Stimulated activated naive B cell treated with anti-CD40 and anti-IgM and Interleukin-4, amounts not matched to agents 10 μg/mL and 1 μg/mL and 100 μg/mL, for 72 hours (primary cell): ENCODE measurements around the gene NUP62.
A peak's percentile ranks its signal among the peaks of the same experiment; 100 is the strongest.

Experiments
- ATAC-seq, 2 donors: fragments of 150-1000 bp; cut with Tn5 transposase; replicated peaks; 2 replicates each; pipeline ENCODE4 v1.10.0; 2021; ENCODE audit warnings: moderate library complexity in 1 of 2
- DNase-seq: peaks from one replicate; pipeline ENCODE4 v3.0.0; 2021
- H3K27ac Mint-ChIP-seq: one replicate; pipeline ENCODE4 v1.8.0; 2022; ENCODE audit warnings: mild to moderate bottlenecking, mixed read lengths
- H3K27me3 Mint-ChIP-seq, 2 donors: one replicate each; pipeline ENCODE4 v1.8.0; 2022; ENCODE audit warnings: mixed read lengths in 2 of 2
- H3K36me3 Mint-ChIP-seq, 2 donors: one replicate each; pipeline ENCODE4 v1.8.0; 2022; ENCODE audit warnings: mixed read lengths in 2 of 2, mild to moderate bottlenecking in 1 of 2
- H3K4me1 Mint-ChIP-seq, 2 donors: one replicate each; pipeline ENCODE4 v1.8.0; 2022; ENCODE audit warnings: mixed read lengths in 2 of 2, mild to moderate bottlenecking in 1 of 2
- H3K4me3 Mint-ChIP-seq, 2 donors: one replicate each; pipeline ENCODE4 v1.8.0; 2022; ENCODE audit warnings: mild to moderate bottlenecking in 2 of 2, mixed read lengths in 2 of 2, moderate library complexity in 1 of 2
- H3K9me3 Mint-ChIP-seq, 2 donors: one replicate each; pipeline ENCODE4 v1.8.0; 2022; ENCODE audit warnings: mixed read lengths in 2 of 2, mild to moderate bottlenecking in 1 of 2

The NUP62 gene

GRCh38 chr19:49911381-49912145 is 17.7 kb downstream of the NUP62 start:
- H3K36me3 Mint-ChIP-seq: peaks cover 77 to 86% of the 10 kb centered on the region in 2 donors
- H3K27ac Mint-ChIP-seq: peak overlapping the region; percentile 96
- peak; percentile 83 to 86 for ATAC-seq
- DNase-seq: peak; percentile 73
- H3K9me3 Mint-ChIP-seq: peaks cover 4 to 7% of the 10 kb centered on the region in 2 donors
- H3K27me3 Mint-ChIP-seq: no peaks in the 10 kb centered on the region
- peak overlapping the region; percentile 75 for H3K4me3 Mint-ChIP-seq
- H3K4me1 Mint-ChIP-seq: peaks cover 75 to 98% of the 10 kb centered on the region in 2 donors

DNA sequence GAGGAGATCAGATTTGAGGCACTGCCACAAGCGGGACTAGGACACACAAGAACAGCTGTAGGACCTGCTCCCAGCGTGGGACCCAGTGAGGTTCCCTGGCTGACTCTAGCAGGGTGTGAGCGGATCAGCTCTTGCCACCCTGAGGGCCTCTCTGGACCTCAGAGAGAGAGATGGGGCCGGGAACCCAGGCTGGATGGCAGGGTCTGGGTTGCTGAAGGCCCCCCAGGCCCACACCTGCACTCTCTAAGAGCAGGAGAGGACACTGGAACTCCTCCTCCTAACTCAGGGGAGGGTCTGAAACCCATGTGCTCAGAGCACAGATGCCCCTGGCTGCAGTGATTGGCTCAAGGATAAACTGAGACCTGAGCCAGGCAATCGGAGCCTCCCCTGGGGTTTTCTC is 19.1 kb downstream of the NUP62 start:
- Mint-ChIP-seq H3K4me1 (peaks cover 78 to 100% of the 10 kb centered on the region in 2 donors), H3K9me3 (peaks cover 0 to 4% of the 10 kb centered on the region in 2 donors), H3K4me3 (no peak overlapping the region), H3K27ac (peak overlapping the region; percentile 89), H3K27me3 (no peaks in the 10 kb centered on the region), H3K36me3 (peaks cover 80 to 90% of the 10 kb centered on the region in 2 donors)
- no peak for ATAC-seq
- DNase-seq: no peak

DNA sequence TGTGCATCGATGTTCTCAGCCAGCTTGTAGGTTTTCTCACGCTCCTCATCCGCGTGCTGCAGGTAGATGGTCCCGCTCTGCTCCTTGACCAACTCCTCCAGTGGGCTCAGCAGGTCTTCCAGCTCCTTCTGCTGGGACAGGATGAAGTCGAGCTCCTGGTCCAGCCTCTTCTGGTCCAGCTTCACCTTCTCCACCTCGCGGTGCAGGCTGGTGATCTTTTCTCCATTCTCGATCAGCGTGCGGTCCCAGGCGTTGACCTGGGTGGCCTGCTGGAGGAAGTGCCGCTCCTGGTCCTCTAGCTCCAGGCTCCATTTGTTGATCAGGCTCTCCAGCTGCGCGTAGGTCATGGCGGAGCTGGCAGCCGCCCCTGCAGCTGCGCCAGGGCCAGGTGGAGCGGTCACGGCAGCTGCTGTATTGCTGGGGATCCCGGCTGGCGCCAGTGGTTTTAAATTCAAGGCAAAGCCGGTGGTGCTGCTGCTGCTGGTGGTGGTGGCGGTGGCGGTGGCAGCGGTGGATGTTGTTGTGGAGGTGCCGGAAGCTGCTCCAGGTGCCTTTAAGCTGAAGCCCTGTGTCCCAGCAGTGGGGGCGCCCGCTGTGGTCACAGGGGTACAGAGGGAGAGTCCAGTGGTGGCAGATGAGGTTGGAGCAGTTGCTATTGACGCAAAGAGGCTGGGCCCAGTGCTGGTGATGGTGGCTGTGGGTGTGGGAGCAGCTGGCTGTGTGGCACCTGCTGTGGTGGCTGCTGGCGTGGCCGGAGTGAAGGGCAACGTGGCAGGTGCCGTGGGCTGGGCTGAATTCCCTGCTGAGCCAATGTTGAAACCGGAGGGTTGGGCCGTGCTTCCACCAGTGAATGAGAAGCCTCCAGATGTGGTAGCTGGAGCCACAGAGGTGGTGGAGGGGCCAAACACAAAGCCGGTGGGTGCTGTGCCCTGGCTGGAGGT is 20.6 kb downstream of the NUP62 start:
- Mint-ChIP-seq H3K4me1 (peaks cover 70 to 95% of the 10 kb centered on the region in 2 donors), H3K27me3 (no peaks in the 10 kb centered on the region), H3K4me3 (peak overlapping the region; percentile 39 to 50), H3K9me3 (peaks cover 0 to 4% of the 10 kb centered on the region in 2 donors), H3K27ac (peak overlapping the region; percentile 71), H3K36me3 (peaks cover 69 to 77% of the 10 kb centered on the region in 2 donors)
- ATAC-seq (no peak), DNase-seq (no peak)

DNA sequence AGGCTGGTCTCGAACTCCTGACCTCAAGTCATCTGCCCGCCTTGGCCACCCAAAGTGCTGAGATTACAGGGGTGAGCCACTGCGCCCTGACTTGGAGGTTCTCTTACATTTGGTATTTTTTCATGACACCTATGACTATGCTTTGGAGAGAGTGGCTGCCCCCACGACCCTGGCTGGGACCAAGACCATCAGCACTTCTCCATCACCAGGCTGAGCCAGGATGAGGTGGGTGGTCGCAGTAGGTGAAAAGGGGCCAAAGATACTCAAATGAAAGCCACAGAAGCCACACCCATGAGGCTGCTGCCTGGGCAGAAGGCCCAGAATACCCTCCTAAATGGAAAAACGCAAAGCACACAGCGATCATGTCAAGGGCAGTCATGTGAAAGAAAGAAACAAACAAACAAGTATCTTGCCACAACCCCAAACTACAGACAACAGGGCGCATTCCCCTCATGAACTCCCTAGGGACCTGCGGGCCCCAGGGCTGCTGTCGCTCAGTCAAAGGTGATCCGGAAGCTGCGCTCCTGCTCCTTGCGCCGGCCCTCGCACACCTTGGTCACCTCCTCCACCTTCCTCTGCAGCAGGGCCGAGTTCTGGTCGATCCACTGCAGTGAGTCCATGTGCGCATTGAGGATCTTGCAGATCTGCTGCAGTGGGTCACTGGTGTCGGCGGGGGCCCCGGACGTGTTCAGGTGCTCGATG is 21.4 kb downstream of the NUP62 start:
- Mint-ChIP-seq H3K27ac (peak overlapping the region; percentile 94), H3K36me3 (peaks cover 61 to 69% of the 10 kb centered on the region in 2 donors), H3K4me1 (peaks cover 67 to 95% of the 10 kb centered on the region in 2 donors), H3K27me3 (no peaks in the 10 kb centered on the region), H3K4me3 (peak overlapping the region; percentile 39 to 50), H3K9me3 (peaks cover 0 to 3% of the 10 kb centered on the region in 2 donors)
- DNase-seq (no peak), ATAC-seq (peak; percentile 3 to 9)

- Mint-ChIP-seq H3K27me3 (no peaks in the 10 kb centered on the region), H3K4me1 (peaks cover 61 to 95% of the 10 kb centered on the region in 2 donors), H3K9me3 (no peaks in the 10 kb centered on the region), H3K36me3 (peaks cover 54 to 63% of the 10 kb centered on the region in 2 donors), H3K4me3 (peak overlapping the region; percentile 39 to 50), H3K27ac (peak overlapping the region; percentile 94)
- DNase-seq (no peak), ATAC-seq (peak; percentile 2 to 5)
Measured at GRCh38 chr19:49906879-49907564, 22.3 kb downstream of the NUP62 start.

DNA sequence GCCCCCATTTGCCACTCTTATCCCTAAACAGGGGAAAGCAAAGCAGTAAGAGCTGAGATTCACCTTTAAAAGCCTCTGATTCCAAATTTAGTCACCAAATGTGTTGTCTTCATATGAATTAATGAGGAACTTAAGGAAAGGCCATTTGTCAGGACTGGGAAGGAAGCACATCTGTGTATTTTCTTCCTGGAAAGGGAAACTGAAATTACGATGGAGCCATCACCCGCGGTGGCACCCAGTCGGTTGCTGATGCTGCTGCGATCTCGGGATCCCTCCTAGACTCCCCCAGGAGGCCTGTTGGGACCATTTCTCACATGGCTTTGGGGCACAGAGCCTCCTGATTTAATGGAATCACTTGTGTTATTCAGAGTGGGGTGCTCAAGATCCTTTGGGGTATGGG is 25.2 kb downstream of the NUP62 start:
- Mint-ChIP-seq H3K27ac (peak overlapping the region; percentile 77), H3K9me3 (no peaks in the 10 kb centered on the region), H3K4me1 (peaks cover 55 to 92% of the 10 kb centered on the region in 2 donors), H3K4me3 (peak overlapping the region; percentile 41 to 51), H3K27me3 (no peaks in the 10 kb centered on the region), H3K36me3 (peaks cover 38 to 47% of the 10 kb centered on the region in 2 donors)
- ATAC-seq: no peak
- DNase-seq: no peak

- peak; percentile 93 for DNase-seq
- peaks cover 2 to 10% of the 10 kb centered on the region in 2 donors for H3K9me3 Mint-ChIP-seq
- H3K4me1 Mint-ChIP-seq: peaks cover 54 to 85% of the 10 kb centered on the region in 2 donors
- peak; percentile 73 to 77 for ATAC-seq
- H3K36me3 Mint-ChIP-seq: peaks cover 41 to 59% of the 10 kb centered on the region in 2 donors
- H3K27me3 Mint-ChIP-seq: no peaks in the 10 kb centered on the region
- peak within 1 kb of the TSS; percentile 98 for H3K27ac Mint-ChIP-seq
- peak within 1 kb of the TSS; percentile 95 to 99 for H3K4me3 Mint-ChIP-seq
Measured at GRCh38 chr19:49896863-49897621, 32.3 kb downstream of the NUP62 start, which contains the start of gene IL4I1. Gene IL4I1, minus strand, starts transcription at chr19:49896887. Its CDS starts 727 bp downstream, at chr19:49896160.

- ATAC-seq: peak in 1 of 2 donors; percentile 8
- H3K4me1 Mint-ChIP-seq: peaks cover 52 to 85% of the 10 kb centered on the region in 2 donors
- peak overlapping the region; percentile 98 for H3K27ac Mint-ChIP-seq
- peaks cover 8 to 19% of the 10 kb centered on the region in 2 donors for H3K9me3 Mint-ChIP-seq
- DNase-seq: no peak
- peak overlapping the region; percentile 95 to 99 for H3K4me3 Mint-ChIP-seq
- peaks cover 54 to 70% of the 10 kb centered on the region in 2 donors for H3K36me3 Mint-ChIP-seq
- H3K27me3 Mint-ChIP-seq: no peaks in the 10 kb centered on the region
Measured at GRCh38 chr19:49895566-49896297, 33.6 kb downstream of the NUP62 start.

- H3K27ac Mint-ChIP-seq: peak overlapping the region; percentile 98
Measured at GRCh38 chr19:49894879-49895565, 34.3 kb downstream of the NUP62 start.

DNA sequence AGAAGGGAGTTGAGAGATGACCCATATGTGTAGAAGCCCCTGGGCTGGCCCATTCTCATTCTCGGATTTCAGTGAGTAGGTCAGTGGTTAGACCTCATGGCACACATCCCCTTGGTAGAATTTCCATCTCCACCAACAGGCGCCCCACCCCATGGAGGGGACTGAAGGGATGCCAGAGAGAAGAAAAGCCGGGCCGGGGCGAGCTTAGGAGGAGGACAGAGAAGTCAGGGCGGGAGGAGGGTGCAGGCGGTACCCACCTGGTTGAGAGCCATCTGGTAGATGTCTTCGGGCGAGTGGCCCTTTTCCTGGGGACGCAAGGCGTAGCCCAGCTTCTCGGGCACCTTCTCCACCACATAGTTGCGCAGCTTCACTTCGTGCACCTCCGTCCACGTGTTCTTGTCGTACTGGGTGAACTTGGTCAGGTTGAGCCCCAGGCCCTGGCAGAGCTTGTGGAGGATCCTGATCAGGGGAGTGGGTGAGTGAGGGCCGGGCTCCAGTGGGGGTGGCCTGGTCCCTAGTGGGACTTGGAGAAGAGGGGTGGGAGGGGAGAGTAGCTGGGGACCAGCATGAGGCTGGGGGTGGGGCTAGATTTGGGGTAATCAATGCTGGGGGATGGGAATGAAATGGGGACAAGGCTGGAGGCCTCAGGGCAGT is 35.2 kb downstream of the NUP62 start:
- DNase-seq (no peak), ATAC-seq (no peak)
- H3K27me3 Mint-ChIP-seq: no peaks in the 10 kb centered on the region
- peak overlapping the region; percentile 98 for H3K27ac Mint-ChIP-seq
- H3K4me3 Mint-ChIP-seq: peak overlapping the region; percentile 95 to 99
- H3K9me3 Mint-ChIP-seq: peaks cover 9 to 19% of the 10 kb centered on the region in 2 donors
- peaks cover 69 to 81% of the 10 kb centered on the region in 2 donors for H3K36me3 Mint-ChIP-seq
- peaks cover 52 to 86% of the 10 kb centered on the region in 2 donors for H3K4me1 Mint-ChIP-seq

More at GRCh38 chr19:49894879-49895565, 34.3 kb downstream of the NUP62 start:
- ATAC-seq: peak; percentile 35 to 36
- Mint-ChIP-seq H3K9me3 (peaks cover 9 to 19% of the 10 kb centered on the region in 2 donors), H3K4me1 (peaks cover 48 to 82% of the 10 kb centered on the region in 2 donors), H3K36me3 (peaks cover 60 to 72% of the 10 kb centered on the region in 2 donors), H3K4me3 (peak overlapping the region; percentile 95 to 99), H3K27me3 (no peaks in the 10 kb centered on the region)
- peak; percentile 83 for DNase-seq

GRCh38 chr19:49892716-49893115 is 36.6 kb downstream of the NUP62 start:
- Mint-ChIP-seq H3K36me3 (peaks cover 80 to 95% of the 10 kb centered on the region in 2 donors), H3K4me3 (peak overlapping the region; percentile 95 to 99), H3K4me1 (peaks cover 60 to 89% of the 10 kb centered on the region in 2 donors), H3K9me3 (peaks cover 11 to 19% of the 10 kb centered on the region in 2 donors), H3K27me3 (no peaks in the 10 kb centered on the region), H3K27ac (peak overlapping the region; percentile 96)
- ATAC-seq (no peak), DNase-seq (no peak)
